Inflammatory macrophage treated with lipopolysaccharide for 1 hour (primary cell): Measurements from ENCODE around the gene RAD51B.

Experiments
- DNase-seq, 2 donors: peaks; one replicate each; pipeline ENCODE4 v3.0.0-alpha.2; 2020 to 2022

Gene RAD51B

DNA sequence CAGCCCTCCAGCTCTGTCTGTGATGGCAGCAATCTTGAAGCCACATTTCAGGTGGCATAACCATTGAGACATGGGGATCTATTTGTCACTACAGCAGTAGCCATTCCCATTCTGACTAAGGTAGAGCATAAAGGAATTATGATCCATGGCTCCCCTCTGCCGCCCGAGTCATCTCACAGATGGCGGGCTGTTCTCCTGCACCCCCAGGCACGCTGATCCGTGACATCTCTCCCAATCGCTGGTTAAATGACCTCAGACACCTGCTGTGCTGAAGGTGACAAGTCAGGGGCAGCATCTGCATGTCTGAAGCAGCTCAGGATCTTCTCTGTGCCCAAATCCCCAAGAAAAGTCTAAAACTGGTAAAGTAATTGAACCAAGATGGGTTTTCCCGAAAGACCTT, 849.0 kb downstream of the RAD51B start:
- no peak for DNase-seq

DNA sequence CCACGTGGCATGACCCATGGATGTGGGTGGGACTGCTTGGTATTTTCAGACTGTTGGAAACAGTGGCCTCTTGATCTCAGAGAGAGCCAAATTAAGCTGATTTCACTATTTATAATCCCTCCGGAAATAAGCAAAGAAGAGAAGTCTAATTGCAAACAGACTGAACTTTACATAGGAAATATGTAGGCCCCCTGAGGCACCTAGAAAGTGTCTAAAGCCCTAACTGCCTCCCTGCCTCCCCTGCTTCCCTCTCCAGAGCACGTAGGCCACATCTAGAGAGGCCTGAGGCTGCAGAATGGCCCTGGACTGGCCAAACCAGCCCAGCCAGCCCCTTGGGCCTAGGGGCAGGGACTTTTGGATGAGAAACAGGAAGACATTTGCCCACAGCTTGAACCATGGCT, 849.5 kb downstream of the RAD51B start:
- DNase-seq: no peak

DNA sequence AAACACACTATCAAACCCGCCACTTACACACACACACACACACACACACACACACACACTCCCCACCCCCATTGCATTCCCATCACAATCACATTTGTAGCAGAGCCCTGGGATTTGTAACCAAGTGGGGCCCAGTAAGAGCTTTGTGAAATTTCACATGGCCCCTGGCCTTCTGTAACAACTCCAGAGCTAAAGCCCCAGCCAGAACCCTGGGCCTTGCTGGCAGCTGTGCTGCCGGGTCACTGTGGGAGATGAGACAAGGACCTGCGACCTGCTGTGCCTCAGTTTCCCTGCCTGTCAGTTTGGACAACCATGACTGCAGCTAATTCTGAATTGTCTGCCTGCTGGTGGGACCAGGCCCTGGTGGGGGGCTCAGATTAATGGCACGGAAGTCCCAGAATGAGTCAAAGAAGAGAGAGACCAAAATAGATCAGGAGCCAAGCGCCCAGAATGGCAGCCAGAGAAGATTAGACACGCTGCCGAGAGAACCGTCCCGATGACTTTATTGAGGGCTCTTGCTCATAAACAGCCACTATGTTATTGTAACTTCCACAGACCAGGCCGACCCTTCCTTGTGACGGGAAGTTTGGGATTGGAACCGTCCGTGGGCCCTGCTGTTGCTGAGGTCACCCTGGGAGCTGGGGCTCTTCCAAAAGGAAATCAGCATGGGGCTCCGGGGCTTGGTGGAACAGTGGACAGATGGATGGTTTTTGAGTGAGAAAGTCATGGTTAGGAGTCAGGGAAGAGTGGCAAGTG, 850.2 kb downstream of the RAD51B start:
- no peak for DNase-seq

DNA sequence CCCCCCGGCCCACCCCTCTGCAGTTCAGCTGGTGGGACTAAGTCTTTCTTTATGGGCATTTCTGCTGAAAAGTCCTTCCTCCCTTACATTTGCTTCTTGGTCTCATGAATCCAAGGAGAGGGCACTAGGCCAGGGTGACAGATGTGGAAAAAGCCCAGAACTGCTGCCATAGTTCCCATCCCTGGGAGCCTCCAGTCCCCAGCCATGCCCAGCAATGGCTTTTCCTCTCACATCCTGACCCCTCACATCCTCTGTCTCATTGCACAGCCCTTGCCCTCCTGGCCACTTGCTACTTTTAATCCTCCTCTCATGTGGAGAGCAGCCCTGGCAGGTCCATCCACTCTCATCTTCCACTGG, 850.8 kb downstream of the RAD51B start:
- DNase-seq: no peak

DNA sequence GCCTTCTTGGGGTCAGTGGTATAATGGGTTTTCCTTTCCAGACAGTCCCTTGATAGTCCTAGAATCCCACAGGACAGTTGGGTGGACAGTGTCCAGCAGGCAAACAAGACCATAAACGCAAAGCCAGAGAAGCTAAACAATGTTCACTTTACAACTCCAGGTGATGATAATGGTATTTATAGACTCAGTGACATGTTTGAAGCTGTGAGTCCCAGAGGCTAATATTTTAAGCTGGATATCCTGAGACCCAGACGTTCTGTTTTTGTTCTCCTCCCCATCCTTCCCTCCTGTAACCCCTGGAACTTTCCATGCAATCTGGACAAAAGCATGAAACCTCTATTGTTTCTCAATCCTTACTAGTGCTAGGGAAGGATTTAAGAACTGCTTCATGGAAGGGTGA, 852.3 kb downstream of the RAD51B start:
- DNase-seq: no peak

DNA sequence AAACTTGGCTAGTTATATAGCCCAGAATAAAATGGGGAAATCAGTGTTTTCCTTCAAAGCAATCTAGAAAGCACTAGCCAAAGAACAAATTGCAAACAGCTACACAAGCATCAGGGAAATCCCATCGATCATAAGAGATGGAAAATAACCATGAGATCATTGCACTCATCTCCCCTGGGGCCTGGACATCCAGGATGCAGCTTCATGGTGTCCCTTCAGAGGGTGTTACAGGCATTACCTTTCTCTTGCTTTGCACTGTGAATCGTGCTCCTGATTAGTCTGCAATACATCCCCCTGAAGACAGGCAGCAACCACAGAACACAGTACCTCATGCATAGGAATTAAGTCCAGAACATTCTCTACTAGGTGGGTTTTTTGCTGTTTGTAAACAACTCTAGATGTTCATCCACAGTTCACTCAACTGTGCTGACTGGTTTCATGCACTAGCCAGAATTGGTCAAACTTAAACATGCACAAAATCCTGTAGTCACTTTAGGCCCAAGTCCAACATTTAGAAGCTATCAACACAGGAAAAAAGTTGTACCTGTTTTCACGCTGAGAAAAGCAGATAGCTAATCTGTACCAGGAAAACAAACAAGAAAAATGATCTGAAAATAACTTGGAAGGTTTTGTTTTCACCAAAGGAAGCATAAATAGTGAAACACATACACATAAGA, 853.2 kb downstream of the RAD51B start:
- DNase-seq: peak in 1 of 2 donors; percentile 51

DNA sequence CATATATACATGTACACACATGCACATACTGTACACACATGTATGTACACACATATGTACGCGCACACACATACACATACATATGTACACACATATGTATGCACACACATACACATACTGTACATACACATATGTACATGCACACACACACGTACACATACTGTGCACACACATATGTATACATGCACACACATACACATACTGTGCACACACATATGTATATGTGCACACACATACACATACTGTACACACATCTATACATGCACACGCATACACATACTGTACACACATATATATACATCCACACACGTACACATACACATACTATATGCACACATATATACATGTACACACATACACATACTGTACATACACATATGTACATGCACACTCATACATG, 853.9 kb downstream of the RAD51B start:
- DNase-seq: no peak

DNA sequence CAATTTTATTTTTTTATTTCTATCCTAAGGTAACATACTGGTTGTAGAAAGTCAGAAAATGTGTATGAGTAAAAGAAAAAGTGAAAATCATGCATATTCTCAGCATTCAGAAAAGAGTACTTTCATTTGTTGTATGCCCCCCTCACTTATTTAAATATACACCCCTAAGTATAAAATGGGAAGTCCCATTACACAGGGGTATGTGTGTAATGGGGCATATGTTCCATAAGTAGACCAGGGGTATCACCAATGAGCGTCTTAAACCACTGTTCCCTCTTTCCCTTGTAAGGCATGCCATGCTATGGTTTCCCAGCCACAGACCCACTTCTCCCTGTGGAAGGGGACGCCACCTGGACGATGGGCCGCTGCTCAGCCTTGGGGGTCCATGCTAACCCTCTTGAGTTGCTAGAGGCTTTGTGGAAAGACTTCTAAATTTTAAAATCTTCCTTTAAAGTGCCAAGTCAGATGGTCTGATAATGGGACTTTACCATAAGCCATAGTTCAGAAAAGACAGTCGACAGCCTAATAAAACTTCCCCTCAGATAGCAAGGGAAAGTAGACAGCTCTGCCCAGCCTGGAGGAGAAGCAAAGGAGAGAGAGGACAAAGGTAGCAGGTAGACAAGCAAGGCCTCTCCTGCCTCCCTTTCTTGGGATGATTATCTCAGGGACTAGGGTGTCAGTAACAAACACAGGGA, 855.1 kb downstream of the RAD51B start:
- DNase-seq: no peak

DNA sequence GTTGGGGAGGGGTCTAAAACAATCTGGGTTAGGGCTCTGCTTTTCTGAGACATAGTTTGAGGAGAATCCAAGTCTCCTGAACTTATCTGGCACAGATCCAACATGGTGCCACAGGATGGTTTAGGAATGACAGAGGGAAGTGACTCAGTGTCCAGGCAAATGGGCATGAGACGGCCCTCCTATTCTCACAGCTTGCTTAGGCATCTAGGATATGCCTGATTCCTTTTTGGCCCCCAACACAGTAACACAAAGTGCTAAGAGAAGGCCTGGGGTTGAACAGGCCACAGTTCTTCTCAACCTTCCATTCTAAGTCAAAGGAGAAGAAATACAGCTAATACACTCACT, 855.6 kb downstream of the RAD51B start:
- DNase-seq: no peak

DNA sequence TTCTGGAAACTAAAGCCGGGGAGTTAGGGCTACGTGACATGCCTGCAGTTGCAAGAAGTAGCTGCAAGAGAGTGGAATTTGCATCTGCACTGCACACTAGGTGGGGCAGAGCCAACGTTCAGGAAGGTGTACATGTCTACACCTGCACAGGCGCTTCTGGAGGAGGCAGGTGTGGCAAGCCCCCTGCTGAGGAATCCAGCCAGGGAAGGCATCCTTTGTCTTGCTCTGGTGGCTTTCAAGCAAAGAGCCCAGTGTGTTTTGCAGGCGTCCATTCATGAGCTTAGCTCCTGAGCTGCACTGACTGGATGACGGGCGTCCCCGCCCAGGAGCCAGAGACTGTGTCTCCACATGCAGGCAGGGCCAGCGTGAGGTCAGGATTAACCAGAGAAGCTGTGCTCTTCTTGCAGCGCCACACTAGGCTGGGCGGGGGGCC, 856.9 kb downstream of the RAD51B start:
- no peak for DNase-seq

DNA sequence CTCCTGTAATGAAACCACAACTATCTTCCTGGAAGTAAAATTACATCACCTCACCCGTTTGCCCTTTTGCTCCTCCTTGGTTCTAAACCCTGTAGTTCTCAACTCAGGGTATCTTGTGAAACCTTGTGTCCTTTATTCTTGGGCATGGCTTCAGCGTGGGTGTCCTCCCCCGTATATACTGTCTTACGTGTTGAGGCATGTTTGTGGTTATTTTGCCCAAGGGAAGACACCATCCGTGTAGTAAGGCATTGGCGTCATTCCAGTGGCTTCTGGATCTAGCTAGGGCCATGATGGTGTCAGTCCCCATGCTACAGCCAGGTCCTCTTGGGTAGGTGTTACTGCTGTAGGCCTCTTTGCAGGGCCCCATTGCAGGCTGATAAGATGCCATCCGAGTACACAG, 857.9 kb downstream of the RAD51B start:
- DNase-seq: peak; percentile 64 to 90

DNA sequence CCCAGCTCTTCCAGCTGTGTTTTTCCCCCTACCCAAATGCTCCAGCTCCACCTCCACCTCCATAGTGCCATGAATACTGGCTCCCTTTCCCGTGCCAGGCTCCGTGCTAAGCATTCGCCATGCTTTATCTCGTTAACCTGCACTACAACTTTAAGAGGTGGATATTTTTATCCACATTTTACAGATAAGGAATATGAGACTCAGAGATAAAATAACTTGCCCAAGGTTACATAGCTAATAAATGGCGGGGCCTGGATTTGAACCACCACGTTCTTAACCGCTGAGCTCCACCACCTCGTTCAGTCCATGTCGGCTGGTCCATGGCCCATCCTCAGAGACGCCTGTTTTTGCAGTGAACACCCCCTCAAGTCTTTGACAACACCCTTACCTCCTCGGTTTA, 858.3 kb downstream of the RAD51B start:
- no peak for DNase-seq

DNA sequence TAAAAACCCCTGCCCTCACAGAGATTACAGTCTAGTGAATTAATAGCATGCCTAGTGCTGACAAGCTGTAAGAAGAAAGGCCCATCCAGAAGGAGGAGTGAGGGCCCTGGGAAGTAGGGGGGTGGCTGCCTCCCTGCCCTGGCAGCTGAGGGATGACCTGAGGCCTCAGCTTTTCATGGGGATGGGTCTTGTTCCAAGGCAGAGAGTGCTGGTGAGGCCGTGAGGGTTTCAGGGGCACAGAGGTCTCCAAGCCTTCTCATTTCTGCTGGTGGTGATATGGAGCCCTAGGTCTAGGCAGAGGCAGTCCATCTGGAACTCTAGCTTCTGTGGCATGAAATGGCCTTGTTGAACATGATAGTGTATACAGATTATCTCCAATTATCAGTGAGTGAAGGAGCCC, 858.9 kb downstream of the RAD51B start:
- no peak for DNase-seq

DNA sequence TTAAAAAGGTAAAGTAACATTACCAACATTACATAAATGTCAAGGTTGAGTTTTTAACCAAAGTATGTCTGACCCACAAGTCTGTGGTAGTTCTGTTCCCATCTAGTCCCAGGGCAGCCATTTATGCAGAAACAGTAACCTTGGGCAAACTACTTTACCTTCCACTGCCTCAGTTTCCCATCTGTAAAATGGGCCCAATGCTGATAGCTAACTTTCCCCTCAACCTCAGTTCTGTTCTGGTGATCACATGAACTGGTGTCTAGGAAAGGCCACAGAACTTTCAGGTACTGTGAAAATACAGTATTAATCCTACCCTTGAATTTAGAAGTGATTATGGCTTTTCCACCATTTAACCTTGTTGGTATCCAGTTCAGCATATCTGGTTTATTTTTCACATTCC, 859.7 kb downstream of the RAD51B start:
- DNase-seq: no peak

DNA sequence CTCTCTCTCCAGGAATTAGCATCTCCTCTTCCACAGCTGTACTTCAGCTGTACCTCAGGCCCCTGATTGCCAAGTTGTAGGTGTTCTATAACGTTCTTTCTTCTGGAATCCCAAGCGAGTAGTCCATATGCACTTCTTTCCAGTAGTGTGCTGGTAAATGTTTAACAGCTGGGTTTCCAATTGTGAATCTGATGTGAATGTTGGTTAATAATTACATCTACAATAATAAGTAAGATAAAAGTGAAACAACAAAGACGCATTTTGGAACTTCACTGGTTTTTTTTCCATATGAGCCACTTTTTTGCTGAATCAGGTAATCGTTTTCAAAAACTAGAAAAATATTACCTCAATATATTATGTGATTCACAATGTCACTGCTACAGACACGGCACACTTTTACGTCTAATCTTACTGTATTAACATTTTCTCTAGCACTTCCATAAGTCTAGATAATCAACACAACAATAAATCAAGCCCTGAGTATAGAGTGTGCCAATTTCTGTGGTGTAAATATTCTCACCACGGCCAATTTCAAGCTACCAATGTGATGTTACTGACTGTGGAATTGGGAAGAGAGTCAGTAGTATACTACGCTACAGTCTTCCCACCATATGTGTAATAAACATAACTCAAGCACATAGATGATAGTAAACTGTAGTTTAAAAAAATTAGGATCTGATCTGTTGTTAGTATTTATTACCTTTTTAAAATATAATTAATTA, 860.3 kb downstream of the RAD51B start:
- DNase-seq: no peak

DNA sequence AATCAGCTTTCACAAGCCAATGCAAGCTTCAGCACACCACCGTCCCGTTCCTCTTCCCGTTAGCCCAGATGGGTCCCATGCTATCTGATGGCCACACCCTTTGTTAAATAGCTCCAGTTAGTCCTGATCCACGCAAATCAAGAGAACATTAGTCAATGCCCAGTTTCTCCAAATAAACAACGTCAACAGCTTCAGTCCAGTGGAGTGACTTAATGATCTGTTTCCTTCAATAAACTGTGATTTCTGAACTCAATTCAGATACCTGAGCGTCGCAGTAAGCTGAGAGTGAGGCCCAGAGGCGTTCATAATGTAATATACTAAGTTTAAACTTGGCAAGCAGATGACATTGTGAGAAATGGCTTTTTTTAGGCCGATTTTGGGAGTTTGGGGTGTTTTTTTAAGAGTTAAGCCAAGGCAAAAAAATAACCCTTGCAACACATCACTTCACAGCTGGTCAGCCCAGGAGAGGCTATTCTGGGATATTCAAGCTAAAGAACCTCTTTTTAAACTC, 861.0 kb downstream of the RAD51B start:
- peak; percentile 32 to 48 for DNase-seq

DNA sequence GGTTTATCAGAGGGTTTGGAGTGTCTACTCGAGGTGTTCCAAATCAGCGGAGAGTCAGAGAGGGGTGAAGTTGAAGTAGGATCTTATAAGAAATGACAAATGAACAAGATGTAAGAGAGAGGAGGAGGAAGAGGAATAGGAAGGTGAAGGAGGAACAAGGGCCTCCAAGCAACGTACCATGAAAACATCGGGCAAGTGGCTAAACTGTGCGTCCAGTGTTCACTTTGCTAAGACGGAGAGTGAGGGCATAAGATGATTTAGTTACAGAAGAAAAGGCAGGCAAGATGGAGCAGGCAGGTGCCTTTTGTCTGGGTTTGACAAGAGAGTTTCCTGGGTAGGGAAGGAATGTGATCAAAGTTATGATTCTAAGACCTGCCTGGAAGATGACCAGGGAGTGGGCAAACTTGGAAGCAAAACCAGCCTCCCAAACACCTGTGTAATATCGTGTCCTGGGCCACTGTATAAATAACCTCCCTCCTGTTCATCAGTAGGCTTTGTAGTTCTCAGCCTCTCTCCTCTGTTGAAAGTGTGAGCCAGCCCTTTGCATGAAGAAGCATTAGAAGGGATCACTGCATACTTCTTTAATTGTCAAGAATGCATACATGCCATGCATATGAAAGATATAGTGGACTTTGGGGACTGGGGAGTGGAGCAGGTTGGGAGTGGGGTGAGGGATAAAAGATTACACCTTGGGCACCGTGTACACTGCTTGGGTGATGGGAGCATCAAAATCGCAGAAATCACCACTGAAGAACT, 861.9 kb downstream of the RAD51B start:
- no peak for DNase-seq

DNA sequence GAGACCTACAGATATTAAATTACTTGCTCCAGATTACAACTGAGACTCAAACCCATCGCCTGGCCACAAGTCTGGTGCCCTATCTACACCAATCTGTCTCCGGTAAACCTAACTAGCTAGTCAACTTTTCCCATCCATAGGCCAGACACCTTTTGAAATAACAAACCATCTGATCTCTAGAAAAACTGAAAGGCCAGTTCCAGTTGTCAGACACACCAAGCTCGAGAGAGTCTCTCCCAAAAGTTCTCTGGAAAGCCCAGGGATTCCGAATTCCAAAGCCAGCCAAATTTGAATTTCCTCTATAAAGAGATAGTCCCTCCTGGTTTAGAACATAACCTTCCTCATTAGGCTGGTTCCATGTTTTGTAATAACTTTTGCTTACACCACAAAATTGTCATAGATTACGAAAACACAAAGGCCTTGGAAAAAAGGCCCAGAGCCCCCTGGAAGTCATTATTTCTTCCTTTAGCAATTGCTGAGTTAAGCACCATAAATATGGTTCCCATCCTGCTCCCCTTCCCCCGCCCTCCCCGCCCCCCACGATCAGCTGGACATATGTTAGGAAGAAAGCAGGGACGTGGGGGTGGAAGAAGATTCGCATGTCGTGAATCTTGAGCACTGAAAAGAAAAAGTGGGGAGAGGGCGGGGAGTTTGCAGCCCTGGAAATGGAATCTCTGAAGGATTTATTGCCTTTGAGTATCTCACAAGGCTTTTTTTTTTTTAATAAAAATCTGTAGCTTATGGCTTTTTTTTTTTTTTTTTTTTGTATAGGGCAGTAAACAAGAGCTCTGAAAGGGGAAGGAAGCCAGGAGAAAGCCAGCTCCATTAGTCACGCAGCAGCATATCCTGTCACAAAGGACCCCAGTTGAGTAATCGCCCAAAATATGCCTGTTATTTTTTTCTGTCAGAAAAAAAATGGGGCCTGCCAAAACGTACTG, 862.9 kb downstream of the RAD51B start:
- DNase-seq: peak; percentile 88

DNA sequence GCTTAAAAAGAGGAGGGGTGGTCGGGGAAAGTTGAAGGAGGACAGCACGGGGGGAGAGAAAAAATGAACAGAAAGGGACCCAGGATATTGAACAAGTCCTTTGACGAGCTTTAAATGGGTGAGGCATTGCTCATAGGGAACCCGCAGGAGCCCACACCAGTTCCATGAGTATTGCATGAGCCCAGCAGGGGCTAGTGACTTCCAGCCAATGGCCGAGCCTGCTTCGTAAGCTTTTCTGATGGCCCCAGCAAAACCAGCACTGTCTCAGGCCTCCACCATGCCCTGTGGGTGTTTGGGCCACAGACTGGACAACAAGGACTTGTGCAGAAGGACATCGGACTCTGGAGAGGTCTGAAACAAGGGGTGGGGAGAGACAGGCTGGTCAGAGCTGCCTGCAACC, 863.7 kb downstream of the RAD51B start:
- DNase-seq: peak; percentile 12 to 25

DNA sequence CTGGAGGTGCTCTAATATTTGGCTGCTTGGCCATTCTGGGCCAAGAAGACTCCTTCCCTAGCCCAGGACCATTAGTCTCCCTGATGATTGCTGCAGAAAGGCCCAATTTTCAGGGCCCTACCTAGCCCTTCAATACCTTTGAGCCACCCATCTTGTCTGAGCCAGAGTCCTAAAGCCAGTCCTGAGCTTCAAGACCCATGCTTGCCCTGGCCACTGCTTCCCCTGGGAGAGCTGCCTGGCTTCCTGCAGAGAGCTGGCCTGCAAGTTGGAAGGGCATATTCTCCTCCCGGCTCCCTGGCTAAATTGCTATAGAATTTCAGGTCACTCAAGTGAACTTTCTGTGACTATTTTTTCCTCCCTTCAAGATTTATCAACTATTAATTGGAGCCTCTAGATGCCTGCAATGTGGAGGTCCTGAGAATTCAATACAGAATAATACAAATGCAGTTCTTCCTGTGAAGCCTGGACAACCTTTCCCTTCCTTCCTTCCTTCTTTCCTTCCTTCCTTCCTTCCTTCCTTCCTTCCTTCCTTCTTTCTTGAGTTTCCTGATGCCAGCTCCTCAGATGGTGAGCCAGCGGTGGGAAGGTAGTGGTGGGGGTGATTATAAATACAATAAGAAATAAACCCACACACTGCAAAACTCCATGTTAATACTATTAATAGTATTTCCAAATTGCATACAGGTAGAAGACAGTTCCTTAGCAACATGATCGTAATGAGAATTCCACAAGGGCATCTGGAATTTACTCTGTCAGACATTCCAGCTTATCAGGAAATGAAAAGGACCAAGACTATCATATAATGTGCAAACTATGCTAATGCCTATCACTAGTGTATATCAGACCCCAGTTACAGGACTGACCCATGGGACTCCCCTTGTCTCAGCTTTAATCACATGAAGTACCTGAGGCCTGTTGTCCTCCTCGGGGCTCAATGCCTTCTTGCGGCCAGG, 865.2 kb downstream of the RAD51B start:
- no peak for DNase-seq
